SK-N-DZ (cell line): ENCODE data around the gene TOX2.

Experiments
- small RNA-seq, 2 experiments: library from RNA; depleted of rRNA; stranded (forward); fragments of <200 nt; gene quantifications; one replicate each; pipeline ENCODE3, GENCODE V24; 2014

The TOX2 gene

Small RNAs within 50 kb of the gene (small RNA-seq; reads per million reads assigned to genes)
- gene RN7SL443P, result 0 to 0.04 reads per million in 2 experiments
